ENCODE data around the gene RELL1. TPM values are rescaled to one million over a fixed set of nuclear protein-coding genes. Genes with fewer than 3 reads are reported as not detected.

RELL1 gene
- total RNA-seq, 1 donor from 2014 or later = 45.8 TPM

- no peak for DNase-seq (ENCODE audit: low read depth)
- TF ChIP-seq CTCF (conservative IDR thresholded peaks at IDR 0.05; ENCODE audit: low read depth, low read length) = no peak
- H3K4me3 ChIP-seq (ENCODE audit: low read depth, low read length) = no peak overlapping the region
Observed at GRCh38 chr4:37595875-37596680, 90.1 kb downstream of the RELL1 start.

- TF ChIP-seq CTCF (conservative IDR thresholded peaks at IDR 0.05; ENCODE audit: low read depth, low read length) = peak; percentile 3
- DNase-seq (ENCODE audit: low read depth) = no peak
- no peak overlapping the region for H3K4me3 ChIP-seq (ENCODE audit: low read depth, low read length)
Observed at GRCh38 chr4:37594099-37594498, 92.1 kb downstream of the RELL1 start.

- DNase-seq (ENCODE audit: low read depth) = no peak
- no peak for TF ChIP-seq CTCF (conservative IDR thresholded peaks at IDR 0.05; ENCODE audit: low read depth, low read length)
- no peak overlapping the region for H3K4me3 ChIP-seq (ENCODE audit: low read depth, low read length)
Observed at GRCh38 chr4:37591349-37591748, 94.8 kb downstream of the RELL1 start.

GRCh38 chr4:37590016-37590415 lies 96.2 kb downstream of the RELL1 start:
- TF ChIP-seq CTCF (conservative IDR thresholded peaks at IDR 0.05; ENCODE audit: low read depth, low read length) = no peak
- no peak overlapping the region for H3K4me3 ChIP-seq (ENCODE audit: low read depth, low read length)
- no peak for DNase-seq (ENCODE audit: low read depth)

- no peak for DNase-seq (ENCODE audit: low read depth)
- no peak overlapping the region for H3K4me3 ChIP-seq (ENCODE audit: low read depth, low read length)
- no peak for TF ChIP-seq CTCF (conservative IDR thresholded peaks at IDR 0.05; ENCODE audit: low read depth, low read length)
Observed at GRCh38 chr4:37588150-37588549, 98.0 kb downstream of the RELL1 start.

GRCh38 chr4:37586194-37586593 lies 100.0 kb downstream of the RELL1 start:
- TF ChIP-seq CTCF (conservative IDR thresholded peaks at IDR 0.05; ENCODE audit: low read depth, low read length) = no peak
- H3K4me3 ChIP-seq (ENCODE audit: low read depth, low read length) = no peak overlapping the region
- DNase-seq (ENCODE audit: low read depth) = no peak

- H3K4me3 ChIP-seq (ENCODE audit: low read depth, low read length) = no peak overlapping the region
- DNase-seq (ENCODE audit: low read depth) = no peak
- no peak for TF ChIP-seq CTCF (conservative IDR thresholded peaks at IDR 0.05; ENCODE audit: low read depth, low read length)
Observed at GRCh38 chr4:37584493-37585060, 101.6 kb downstream of the RELL1 start.
